Sigmoid colon (tissue), 7 donors: ENCODE measurements around the gene HSD17B4. TPM values are rescaled to one million over a fixed set of nuclear protein-coding genes. Genes with fewer than 3 reads are reported as not detected.
"Not testable (repeated sequence)": the region's sequence is repeated elsewhere in the genome, so short reads cannot be mapped to it uniquely, and the experiment has no call there.

Experiments used
- DNase-seq: peaks from one replicate; pipeline ENCODE4 v3.0.0-alpha.2; 2019
- H3K27ac ChIP-seq, 4 donors: fragments of 200-600 bp; sonication (generic); one replicate each; pipeline ENCODE4 v1.5.1; 2016 to 2019; ENCODE audit warnings: mild to moderate bottlenecking in 1 of 4
- H3K27me3 ChIP-seq, 3 donors: fragments of 200-600 bp; sonication (generic); one replicate each; pipeline ENCODE4 v1.5.1; 2019; ENCODE audit warnings: mild to moderate bottlenecking in 1 of 3
- H3K36me3 ChIP-seq, 4 donors: fragments of 200-600 bp; sonication (generic); one replicate each; pipeline ENCODE4 v1.5.1; 2016 to 2019
- H3K4me1 ChIP-seq, 4 donors: fragments of 200-600 bp; sonication (generic); one replicate each; pipeline ENCODE4 v1.5.1; 2017 to 2019
- H3K4me3 ChIP-seq, 4 donors: fragments of 200-600 bp; sonication (generic); one replicate each; pipeline ENCODE4 v1.5.1; 2017 to 2019; ENCODE audit warnings: mild to moderate bottlenecking in 2 of 4, moderate library complexity in 1 of 4
- H3K9me3 ChIP-seq, 4 donors: fragments of 200-600 bp in 3 of 4; sonication (generic) in 3 of 4; one replicate each; pipeline versions ENCODE4 v1.5.1 to v1.6.1; 2013 to 2019
- CTCF ChIP-seq, 4 experiments: fragments of 450-650 bp in 3 of 4; fragments of 200-600 bp in 1 of 4; IDR thresholded peaks; one replicate each; pipeline ENCODE4 v1.5.1; 2016 to 2019; ENCODE audit warnings: antibody characterized with exemption in 4 of 4, mild to moderate bottlenecking in 3 of 4, moderate library complexity in 2 of 4
- EP300 ChIP-seq, 4 donors: sonication (generic); formaldehyde crosslinking; IDR thresholded peaks; one replicate each; pipeline ENCODE4 v1.6.1; 2017; ENCODE audit warnings: antibody characterized with exemption in 4 of 4
- POLR2A ChIP-seq, 2 donors: fragments of 450-650 bp; IDR thresholded peaks; one replicate each; pipeline ENCODE4 v1.6.1; 2016; ENCODE audit warnings: antibody characterized with exemption in 2 of 2, mild to moderate bottlenecking in 2 of 2, moderate library complexity in 2 of 2
- POLR2AphosphoS5 ChIP-seq, 4 donors: sonication (generic); formaldehyde crosslinking; IDR thresholded peaks; one replicate each; pipeline ENCODE4 v1.6.1; 2017; ENCODE audit warnings: antibody characterized with exemption in 4 of 4
- WGBS, 2 donors: extraction: QIAGEN DNeasy Blood & Tissue Kit; methylation state at CpG; one replicate each; pipeline ENCODE4 v1.1.7; 2013; 5-methylcytosine and 5-hydroxymethylcytosine counted together
- intact Hi-C: fragments of 100-400 bp; cut with DNase I; formaldehyde crosslinking; loops from one replicate; pipeline ENCODE4 v1.15.1; 2023
- polyA plus RNA-seq, 3 donors: library from polyadenylated mRNA; stranded (reverse); fragments of 200-250 nt; gene quantifications; one replicate each; pipeline ENCODE4 v1.2.3, GENCODE V29; 2013
- total RNA-seq, 4 donors: library from RNA; depleted of rRNA; stranded (reverse); fragments of >200 nt; gene quantifications; one replicate each; pipeline ENCODE4 v1.1.0, GENCODE V29; 2016
- donor health status: healthy with polysubstance abuse.
- donor health status: Bipolar disorder and iron deficiency.
- donor health status: healthy.

HSD17B4 gene
- total and polyA plus RNA-seq, 7 donors: 80.6 to 229 (median 114) TPM

GRCh38 chr5:119501671-119502179, 49.4 kb downstream of the HSD17B4 start:
- peaks cover 0 to 57% (median 6%) of the 10 kb centered on the region in 4 donors for H3K36me3 ChIP-seq
- TF ChIP-seq EP300 (IDR thresholded peaks at IDR 0.05) (no peak), POLR2A (IDR thresholded peaks at IDR 0.05) (no peak), POLR2AphosphoS5 (IDR thresholded peaks at IDR 0.05) (no peak), CTCF (IDR thresholded peaks at IDR 0.05) (no peak)

DNA sequence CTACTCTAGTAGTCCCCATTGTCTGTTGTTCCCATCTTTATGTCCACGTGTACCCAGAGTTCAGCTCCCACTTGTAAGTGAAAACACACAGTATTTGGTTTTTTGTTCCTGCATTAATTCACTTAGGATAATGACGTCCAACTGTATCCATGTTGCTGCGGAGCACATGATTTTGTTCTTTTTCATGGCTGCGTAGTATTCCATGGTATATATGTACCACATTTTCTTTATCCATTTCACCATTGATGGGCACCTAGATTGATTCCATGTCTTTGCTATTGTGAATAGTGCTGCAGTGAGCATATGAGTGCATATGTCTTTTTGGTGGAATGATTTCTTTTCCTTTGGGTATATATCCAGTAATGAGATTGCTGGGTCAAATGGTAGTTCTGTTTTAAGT, 51.6 kb downstream of the HSD17B4 start:
- DNase-seq, H3K4me1 ChIP-seq, H3K27ac ChIP-seq, H3K4me3 ChIP-seq, H3K27me3 ChIP-seq, H3K9me3 ChIP-seq, intact Hi-C loops: not testable (repeated sequence)
- peaks cover 0 to 43% (median 2%) of the 10 kb centered on the region in 4 donors for H3K36me3 ChIP-seq
- 86 to 87% methylated on average over 4 of the region's 4 CpGs for whole genome bisulfite sequencing, 2 donors

More at GRCh38 chr5:119501671-119502179, 49.4 kb downstream of the HSD17B4 start:
- H3K4me1 ChIP-seq: no peaks in the 10 kb centered on the region
- H3K4me3 ChIP-seq: no peak overlapping the region
- DNase-seq: no peak
- intact Hi-C loops: no loop called here
- no peak overlapping the region for H3K27ac ChIP-seq
- 65 to 90% methylated on average over 2 of the region's 2 CpGs for WGBS, 2 donors
- no peaks in the 10 kb centered on the region for H3K27me3 ChIP-seq
- H3K9me3 ChIP-seq: peaks cover 0 to 4% (median 0%) of the 10 kb centered on the region in 4 donors

DNA sequence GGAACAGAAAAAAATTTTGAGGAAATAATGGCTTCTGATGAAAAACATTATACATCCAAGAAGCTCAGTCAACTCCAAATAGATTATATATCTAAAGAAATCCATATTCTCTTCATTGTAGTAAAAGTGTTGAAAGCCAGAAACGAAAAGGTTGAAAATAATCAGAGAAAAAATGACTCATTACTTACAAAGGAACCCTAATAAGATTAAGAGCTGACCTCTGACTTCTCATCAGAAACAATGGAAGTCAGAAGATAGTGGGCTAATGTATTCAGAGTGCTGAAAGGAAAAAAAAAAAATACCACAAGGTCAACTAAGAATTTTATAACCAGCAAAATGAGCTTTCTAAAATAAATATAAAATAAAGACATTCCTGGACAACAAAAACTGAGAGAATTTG, 60.0 kb downstream of the HSD17B4 start:
- WGBS, 2 donors: 94 to 96% methylated on average over 1 of the region's 1 CpG
- Histone ChIP-seq H3K27me3 (no peaks in the 10 kb centered on the region), H3K27ac (no peak overlapping the region), H3K4me1 (no peaks in the 10 kb centered on the region), H3K9me3 (no peaks in the 10 kb centered on the region), H3K4me3 (no peak overlapping the region), H3K36me3 (peaks cover 3 to 70% (median 20%) of the 10 kb centered on the region in 4 donors)
- no peak for DNase-seq
- no peak for TF ChIP-seq EP300 (IDR thresholded peaks at IDR 0.05)
- TF ChIP-seq CTCF (IDR thresholded peaks at IDR 0.05): no peak
- intact Hi-C loops: no loop called here

DNA sequence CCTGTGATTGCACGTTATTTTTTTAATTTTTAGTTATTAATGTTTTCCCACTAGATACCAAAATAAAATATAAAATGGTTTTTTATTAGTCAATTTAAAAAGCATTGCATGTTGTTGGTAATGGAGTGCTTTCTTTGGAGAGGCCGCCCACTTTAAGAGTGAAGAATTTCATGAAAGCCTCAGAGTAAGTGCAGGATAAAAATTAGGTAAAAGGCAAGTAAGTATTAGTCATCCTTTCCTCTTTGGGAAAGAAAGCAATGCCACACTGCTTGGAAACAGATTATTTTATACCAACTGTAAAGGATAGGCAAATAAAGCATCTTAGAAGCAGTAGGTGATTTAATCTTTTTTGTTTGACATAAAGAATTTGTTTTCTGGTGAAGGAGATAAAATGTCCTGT, 62.9 kb downstream of the HSD17B4 start:
- Histone ChIP-seq H3K27ac (no peak overlapping the region), H3K27me3 (no peaks in the 10 kb centered on the region), H3K4me3 (no peak overlapping the region), H3K9me3 (no peaks in the 10 kb centered on the region), H3K36me3 (peaks cover 3 to 77% (median 19%) of the 10 kb centered on the region in 4 donors), H3K4me1 (no peaks in the 10 kb centered on the region)
- no peak for DNase-seq
- TF ChIP-seq POLR2AphosphoS5 (IDR thresholded peaks at IDR 0.05) (no peak), EP300 (IDR thresholded peaks at IDR 0.05) (no peak), CTCF (IDR thresholded peaks at IDR 0.05) (no peak), POLR2A (IDR thresholded peaks at IDR 0.05) (no peak)
- intact Hi-C loops: no loop called here
- 95 to 98% methylated on average over 2 of the region's 2 CpGs for WGBS, 2 donors

DNA sequence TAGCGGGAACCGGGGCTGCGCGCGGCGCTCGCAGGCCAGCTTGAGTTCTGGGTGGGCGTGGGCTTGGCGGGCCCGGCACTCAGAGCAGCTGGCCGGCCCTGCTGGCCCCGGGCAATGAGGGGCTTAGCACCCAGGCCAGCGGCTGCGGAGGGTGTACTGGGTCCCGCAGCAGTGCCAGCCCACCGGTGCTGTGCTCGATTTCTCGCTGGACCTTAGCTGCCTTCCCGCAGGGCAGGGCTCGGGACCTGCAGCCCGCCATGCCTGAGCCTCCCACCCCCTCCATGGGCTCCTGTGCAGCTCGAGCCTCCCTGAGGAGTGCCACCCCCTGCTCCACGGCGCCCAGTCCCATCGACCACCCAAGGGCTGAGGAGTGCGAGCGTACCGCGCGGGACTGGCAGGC, 64.8 kb downstream of the HSD17B4 start:
- H3K9me3 ChIP-seq, DNase-seq, H3K27ac ChIP-seq, H3K4me1 ChIP-seq, H3K4me3 ChIP-seq, H3K27me3 ChIP-seq, intact Hi-C loops: not testable (repeated sequence)
- 95 to 98% methylated on average over 30 of the region's 30 CpGs for WGBS, 2 donors
- H3K36me3 ChIP-seq: peaks cover 0 to 70% (median 8%) of the 10 kb centered on the region in 4 donors

DNA sequence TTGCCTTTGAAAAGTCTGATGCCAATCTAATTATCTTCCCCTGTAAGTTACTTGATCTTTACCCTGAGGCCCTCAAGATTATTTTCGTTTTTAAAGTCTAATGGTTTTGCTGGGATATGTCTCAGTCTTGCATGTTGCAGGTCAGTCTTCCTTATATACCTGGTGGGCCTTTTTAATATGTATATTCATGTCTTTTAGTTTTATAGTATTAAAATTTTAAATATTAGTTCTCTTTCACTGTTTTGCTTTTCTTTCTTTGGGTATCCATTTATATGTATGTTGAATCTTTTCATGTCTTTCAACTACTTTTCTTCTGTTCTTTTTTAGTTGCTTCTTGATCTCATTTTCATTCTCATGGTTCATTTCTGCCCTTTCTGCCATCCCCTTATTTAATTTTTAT, 68.9 kb downstream of the HSD17B4 start:
- H3K27me3 ChIP-seq: no peaks in the 10 kb centered on the region
- 85 to 87% methylated on average over 1 of the region's 1 CpG for WGBS, 2 donors
- no peak for DNase-seq
- TF ChIP-seq EP300 (IDR thresholded peaks at IDR 0.05): no peak
- H3K4me1 ChIP-seq: no peaks in the 10 kb centered on the region
- no peak overlapping the region for H3K4me3 ChIP-seq
- H3K9me3 ChIP-seq: no peaks in the 10 kb centered on the region
- intact Hi-C loops: no loop called here
- H3K36me3 ChIP-seq: peaks cover 0 to 59% (median 7%) of the 10 kb centered on the region in 4 donors
- no peak overlapping the region for H3K27ac ChIP-seq
